Measurements from ENCODE around the gene MITF. TPM values are rescaled to one million over a fixed set of nuclear protein-coding genes. Genes with fewer than 3 reads are reported as not detected.

MITF gene
- total RNA-seq, 1 experiment from 2014 or later, result 4.3 TPM

- H3K36me3 ChIP-seq (ENCODE audit: control insufficient read depth, insufficient read depth, low read length), result no peaks in the 10 kb centered on the region
- H3K9me3 ChIP-seq, result no peaks in the 10 kb centered on the region
- TF ChIP-seq, protein P1, sequence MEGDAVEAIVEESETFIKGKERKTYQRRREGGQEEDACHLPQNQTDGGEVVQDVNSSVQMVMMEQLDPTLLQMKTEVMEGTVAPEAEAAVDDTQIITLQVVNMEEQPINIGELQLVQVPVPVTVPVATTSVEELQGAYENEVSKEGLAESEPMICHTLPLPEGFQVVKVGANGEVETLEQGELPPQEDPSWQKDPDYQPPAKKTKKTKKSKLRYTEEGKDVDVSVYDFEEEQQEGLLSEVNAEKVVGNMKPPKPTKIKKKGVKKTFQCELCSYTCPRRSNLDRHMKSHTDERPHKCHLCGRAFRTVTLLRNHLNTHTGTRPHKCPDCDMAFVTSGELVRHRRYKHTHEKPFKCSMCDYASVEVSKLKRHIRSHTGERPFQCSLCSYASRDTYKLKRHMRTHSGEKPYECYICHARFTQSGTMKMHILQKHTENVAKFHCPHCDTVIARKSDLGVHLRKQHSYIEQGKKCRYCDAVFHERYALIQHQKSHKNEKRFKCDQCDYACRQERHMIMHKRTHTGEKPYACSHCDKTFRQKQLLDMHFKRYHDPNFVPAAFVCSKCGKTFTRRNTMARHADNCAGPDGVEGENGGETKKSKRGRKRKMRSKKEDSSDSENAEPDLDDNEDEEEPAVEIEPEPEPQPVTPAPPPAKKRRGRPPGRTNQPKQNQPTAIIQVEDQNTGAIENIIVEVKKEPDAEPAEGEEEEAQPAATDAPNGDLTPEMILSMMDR (IDR thresholded peaks at IDR 0.05; ENCODE audit: insufficient read depth in 1 of 2, low read depth in 1 of 2, low read length in 1 of 2, severe bottlenecking in 1 of 2, unreplicated experiment in 1 of 2), result no peak
- Mint-ChIP-seq H3K27me3 (ENCODE audit: insufficient read depth, unreplicated experiment) (no peaks in the 10 kb centered on the region), H3K36me3 (ENCODE audit: insufficient read depth, unreplicated experiment) (no peaks in the 10 kb centered on the region), H3K4me3 (ENCODE audit: unreplicated experiment) (no peak overlapping the region), H3K4me1 (ENCODE audit: low read depth, unreplicated experiment) (no peaks in the 10 kb centered on the region), H3K27ac (ENCODE audit: unreplicated experiment) (no peak overlapping the region), H3K9me3 (ENCODE audit: unreplicated experiment) (no peaks in the 10 kb centered on the region)
- CTCF ChIA-PET, result no interaction called here
- H3K4me3 ChIP-seq (ENCODE audit: low read depth, low read length), result no peak overlapping the region
- POLR2A ChIA-PET, result no interaction called here
- no peak for DNase-seq
- H3K4me1 ChIP-seq, result no peaks in the 10 kb centered on the region
- BruUV-seq (replicated peaks), result no TSS peak
- intact Hi-C loops (cut with micrococcal nuclease; ENCODE audit: unreplicated experiment), result no loop called here
- no peaks in the 10 kb centered on the region for H3K27me3 ChIP-seq (replicated peaks; ENCODE audit: control insufficient read depth, insufficient read depth, low read length)
Observed at GRCh38 chr3:69934398-69934797, 195.1 kb downstream of the MITF start.

GRCh38 chr3:69936266-69936665, 197.0 kb downstream of the MITF start:
- ChIA-PET CTCF (no interaction called here), POLR2A (no interaction called here)
- TF ChIP-seq, protein P1 (IDR thresholded peaks at IDR 0.05; ENCODE audit: insufficient read depth in 1 of 2, low read depth in 1 of 2, low read length in 1 of 2, severe bottlenecking in 1 of 2, unreplicated experiment in 1 of 2), result no peak
- Mint-ChIP-seq H3K27ac (ENCODE audit: unreplicated experiment) (no peak overlapping the region), H3K27me3 (ENCODE audit: insufficient read depth, unreplicated experiment) (no peaks in the 10 kb centered on the region), H3K4me3 (ENCODE audit: unreplicated experiment) (no peak overlapping the region), H3K36me3 (ENCODE audit: insufficient read depth, unreplicated experiment) (no peaks in the 10 kb centered on the region), H3K4me1 (ENCODE audit: low read depth, unreplicated experiment) (no peaks in the 10 kb centered on the region), H3K9me3 (ENCODE audit: unreplicated experiment) (no peaks in the 10 kb centered on the region)
- no peak overlapping the region for H3K4me3 ChIP-seq (ENCODE audit: low read depth, low read length)
- no peaks in the 10 kb centered on the region for H3K4me1 ChIP-seq
- H3K36me3 ChIP-seq (ENCODE audit: control insufficient read depth, insufficient read depth, low read length), result no peaks in the 10 kb centered on the region
- H3K27me3 ChIP-seq (replicated peaks; ENCODE audit: control insufficient read depth, insufficient read depth, low read length), result no peaks in the 10 kb centered on the region
- BruUV-seq (replicated peaks), result no TSS peak
- DNase-seq, result no peak
- intact Hi-C loops (cut with micrococcal nuclease; ENCODE audit: unreplicated experiment), result no loop called here
- H3K9me3 ChIP-seq, result no peaks in the 10 kb centered on the region

- Histone ChIP-seq H3K4me1 (no peaks in the 10 kb centered on the region), H3K27me3 (replicated peaks; ENCODE audit: control insufficient read depth, insufficient read depth, low read length) (no peaks in the 10 kb centered on the region), H3K9me3 (no peaks in the 10 kb centered on the region), H3K36me3 (ENCODE audit: control insufficient read depth, insufficient read depth, low read length) (no peaks in the 10 kb centered on the region), H3K4me3 (ENCODE audit: low read depth, low read length) (no peak overlapping the region)
- no peak for DNase-seq
- no TSS peak for BruUV-seq (replicated peaks)
- Mint-ChIP-seq H3K4me3 (ENCODE audit: unreplicated experiment) (no peak overlapping the region), H3K36me3 (ENCODE audit: insufficient read depth, unreplicated experiment) (no peaks in the 10 kb centered on the region), H3K27ac (ENCODE audit: unreplicated experiment) (no peak overlapping the region), H3K4me1 (ENCODE audit: low read depth, unreplicated experiment) (no peaks in the 10 kb centered on the region), H3K27me3 (ENCODE audit: insufficient read depth, unreplicated experiment) (no peaks in the 10 kb centered on the region), H3K9me3 (ENCODE audit: unreplicated experiment) (no peaks in the 10 kb centered on the region)
- ChIA-PET CTCF (no interaction called here), POLR2A (no interaction called here)
- TF ChIP-seq, protein P1 (IDR thresholded peaks at IDR 0.05; ENCODE audit: insufficient read depth in 1 of 2, low read depth in 1 of 2, low read length in 1 of 2, severe bottlenecking in 1 of 2, unreplicated experiment in 1 of 2), result no peak
- intact Hi-C loops (cut with micrococcal nuclease; ENCODE audit: unreplicated experiment), result no loop called here
Observed at GRCh38 chr3:69938061-69938460, 198.8 kb downstream of the MITF start.

Data from Caco-2 (cell line).